Effector CD4-positive, alpha-beta T cell (primary cell): ENCODE results near the gene ST13.
"Not testable (repeated sequence)": the region's sequence is repeated elsewhere in the genome, so short reads cannot be mapped to it uniquely, and the experiment has no call there.

Source experiments
- DNase-seq: peaks from one replicate; pipeline ENCODE4 v3.0.0-alpha.2; 2020
- total RNA-seq: gene quantifications from one replicate; lab custom pipeline; 2026; lab: John Stamatoyannopoulos, UW

ST13 gene
- total RNA-seq: 152 reads per million, percentile 89 among the genes with 10 or more reads in this experiment

GRCh38 chr22:40856513-40857308 lies at the start of gene ST13, which contains the start of gene XPNPEP3:
TSS of gene ST13 (minus strand) at chr22:40856639. CDS start at chr22:40856540, 99 bp downstream.
TSS of gene XPNPEP3 (plus strand) at chr22:40857148. CDS start at chr22:40857182, 34 bp downstream.
- peak; percentile 96 for DNase-seq

GRCh38 chr22:40904101-40904500 lies 47.7 kb upstream of the ST13 start:
- no peak for DNase-seq

GRCh38 chr22:40898850-40899357 lies 42.5 kb upstream of the ST13 start:
- DNase-seq: no peak

GRCh38 chr22:40894417-40894816 lies 38.0 kb upstream of the ST13 start:
- no peak for DNase-seq

- DNase-seq: no peak
These were observed 34.4 kb upstream of the ST13 start for GRCh38 chr22:40890881-40891280.

GRCh38 chr22:40889116-40889515 lies 32.7 kb upstream of the ST13 start:
- no peak for DNase-seq

GRCh38 chr22:40878922-40879321 lies 22.5 kb upstream of the ST13 start:
- no peak for DNase-seq

GRCh38 chr22:40877488-40877887 lies 21.0 kb upstream of the ST13 start:
- DNase-seq: no peak

GRCh38 chr22:40876907-40877306 lies 20.5 kb upstream of the ST13 start:
- no peak for DNase-seq

GRCh38 chr22:40875111-40875510 lies 18.7 kb upstream of the ST13 start:
- DNase-seq: no peak

- DNase-seq: no peak
These were observed 17.6 kb upstream of the ST13 start for GRCh38 chr22:40874016-40874415.

GRCh38 chr22:40868379-40868778 lies 11.9 kb upstream of the ST13 start:
- not testable (repeated sequence) for DNase-seq

GRCh38 chr22:40867109-40867508 lies 10.7 kb upstream of the ST13 start:
- DNase-seq: no peak

- DNase-seq: no peak
These were observed 6.1 kb upstream of the ST13 start for GRCh38 chr22:40862537-40862936.

GRCh38 chr22:40862013-40862412 lies 5.6 kb upstream of the ST13 start, which contains the start of gene DNAJB7:
TSS of gene DNAJB7 (minus strand) at chr22:40862113. CDS start at chr22:40861994, 119 bp downstream.
- DNase-seq: no peak

- no peak for DNase-seq
These were observed 943 bp upstream of the ST13 start for GRCh38 chr22:40857309-40857855.

GRCh38 chr22:40855979-40856512 lies 393 bp downstream of the ST13 start:
- no peak for DNase-seq

GRCh38 chr22:40855071-40855978 lies 1.1 kb downstream of the ST13 start:
- DNase-seq: no peak

GRCh38 chr22:40853961-40854360 lies 2.5 kb downstream of the ST13 start:
- DNase-seq: no peak

GRCh38 chr22:40853333-40853732 lies 3.1 kb downstream of the ST13 start:
- no peak for DNase-seq

GRCh38 chr22:40845816-40846215 lies 10.6 kb downstream of the ST13 start:
- DNase-seq: not testable (repeated sequence)

- no peak for DNase-seq
These were observed 11.5 kb downstream of the ST13 start for GRCh38 chr22:40844951-40845350.

- DNase-seq: no peak
These were observed 18.0 kb downstream of the ST13 start for GRCh38 chr22:40838486-40838885.
